ENCODE data around the gene IL17RC.
"Not testable (repeated sequence)": the region's sequence is repeated elsewhere in the genome, so short reads cannot be mapped to it uniquely, and the experiment has no call there.

IL17RC gene

GRCh38 chr3:9916734-9917680, at the start of gene IL17RC:
IL17RC (plus strand) TSS chr3:9917098; CDS start chr3:9917316, 218 bp downstream.
- H3K27ac ChIP-seq = peak within 1 kb of the TSS; percentile 77
- TF ChIP-seq ZFX (IDR thresholded peaks at IDR 0.05) (no peak), CTCF (conservative IDR thresholded peaks at IDR 0.05) (no peak)

GRCh38 chr3:9867106-9867505, 49.8 kb upstream of the IL17RC start:
- H3K27ac ChIP-seq = no peak overlapping the region
- TF ChIP-seq CTCF (conservative IDR thresholded peaks at IDR 0.05) (no peak), ZFX (IDR thresholded peaks at IDR 0.05) (no peak)

- TF ChIP-seq CTCF (conservative IDR thresholded peaks at IDR 0.05) (no peak), ZFX (IDR thresholded peaks at IDR 0.05) (no peak)
- no peak overlapping the region for H3K27ac ChIP-seq
Observed at GRCh38 chr3:9869955-9870354, 46.9 kb upstream of the IL17RC start.

- TF ChIP-seq CTCF (conservative IDR thresholded peaks at IDR 0.05) = no peak
- H3K27ac ChIP-seq = no peak overlapping the region
Observed at GRCh38 chr3:9870978-9871377, 45.9 kb upstream of the IL17RC start.

GRCh38 chr3:9872067-9872466, 44.8 kb upstream of the IL17RC start:
- H3K27ac ChIP-seq = not testable (repeated sequence)

GRCh38 chr3:9875448-9875847, 41.5 kb upstream of the IL17RC start:
- H3K27ac ChIP-seq = no peak overlapping the region

GRCh38 chr3:9876255-9876654, 40.6 kb upstream of the IL17RC start:
- H3K27ac ChIP-seq = not testable (repeated sequence)

More at GRCh38 chr3:9875448-9875847, 41.5 kb upstream of the IL17RC start:
- TF ChIP-seq CTCF (conservative IDR thresholded peaks at IDR 0.05) (no peak), ZFX (IDR thresholded peaks at IDR 0.05) (no peak)

GRCh38 chr3:9876991-9877390, 39.9 kb upstream of the IL17RC start:
- TF ChIP-seq ZFX (IDR thresholded peaks at IDR 0.05) (no peak), CTCF (conservative IDR thresholded peaks at IDR 0.05) (no peak)
- no peak overlapping the region for H3K27ac ChIP-seq

Measured in C4-2B (cell line).